Naive thymus-derived CD4-positive, alpha-beta T cell (primary cell): Measurements from ENCODE around the gene RPP25L. TPM values are rescaled to one million over a fixed set of nuclear protein-coding genes. Genes with fewer than 3 reads are reported as not detected.

Source experiments
- ATAC-seq: fragments of 150-1000 bp; cut with Tn5 transposase; 2 replicates; pipeline ENCODE4 v1.10.0; 2021; ENCODE audit warnings: mild to moderate bottlenecking, moderate library complexity
- CTCF ChIA-PET: fragments of 350-600 bp; sonication (Branson Sonifier 250); formaldehyde crosslinking; loops from one replicate; lab custom pipeline; 2021; ENCODE audit warnings: antibody characterized with exemption; lab: Charles Lee
- POLR2A ChIA-PET: fragments of 350-600 bp; sonication (Branson Sonifier 250); formaldehyde crosslinking; loops from one replicate; lab custom pipeline; 2021; ENCODE audit warnings: antibody characterized with exemption, inconsistent platforms; lab: Charles Lee
- DNase-seq, 9 donors: peaks; one replicate each; pipeline versions ENCODE4 v3.0.0 to v3.0.0-alpha.2; 2020 to 2022; ENCODE audit warnings: mixed read lengths in 1 of 9
- H3K27ac ChIP-seq: one replicate; pipeline ENCODE4 v1.7.0; 2013; ENCODE audit warnings: mild to moderate bottlenecking, low read depth, low read length, moderate library complexity
- H3K27me3 ChIP-seq, 2 donors: one replicate each; pipeline ENCODE4 v1.7.0; 2013; ENCODE audit warnings: low read length in 2 of 2, mild to moderate bottlenecking in 2 of 2, moderate library complexity in 2 of 2; ENCODE audit not compliant: control insufficient read depth in 2 of 2, insufficient read depth in 2 of 2
- H3K36me3 ChIP-seq, 3 experiments: 1 replicate in 2 of 3; 2 replicates in 1 of 3; pipeline ENCODE4 v1.7.0; 2013; ENCODE audit warnings: low read length in 3 of 3, mild to moderate bottlenecking in 3 of 3, moderate library complexity in 1 of 3; ENCODE audit not compliant: insufficient read depth in 3 of 3, control insufficient read depth in 2 of 3
- H3K4me1 ChIP-seq, 2 donors: one replicate each; pipeline ENCODE4 v1.7.0; 2013; ENCODE audit warnings: low read length in 2 of 2, mild to moderate bottlenecking in 2 of 2, moderate library complexity in 1 of 2; ENCODE audit not compliant: control insufficient read depth in 2 of 2, insufficient read depth in 2 of 2
- H3K4me3 ChIP-seq: 2 replicates; pipeline ENCODE4 v1.7.0; 2013; ENCODE audit warnings: mild to moderate bottlenecking, low read length
- H3K9me3 ChIP-seq, 3 experiments: 1 replicate in 2 of 3; 2 replicates in 1 of 3; pipeline ENCODE4 v1.7.0; 2013; ENCODE audit warnings: low read length in 3 of 3; ENCODE audit not compliant: control insufficient read depth in 2 of 3
- H3K27ac Mint-ChIP-seq, 9 donors: one replicate each; pipeline ENCODE4 v1.8.0; 2020 to 2022; ENCODE audit warnings: mixed read lengths in 9 of 9, mild to moderate bottlenecking in 8 of 9, moderate library complexity in 5 of 9, inconsistent platforms in 2 of 9
- H3K27me3 Mint-ChIP-seq, 5 donors: one replicate each; pipeline ENCODE4 v1.8.0; 2021 to 2022; ENCODE audit warnings: mixed read lengths in 5 of 5, mild to moderate bottlenecking in 1 of 5
- H3K36me3 Mint-ChIP-seq, 5 donors: one replicate each; pipeline ENCODE4 v1.8.0; 2020 to 2022; ENCODE audit warnings: mixed read lengths in 5 of 5, mild to moderate bottlenecking in 3 of 5, inconsistent platforms in 1 of 5
- H3K4me1 Mint-ChIP-seq, 7 donors: one replicate each; pipeline ENCODE4 v1.8.0; 2020 to 2022; ENCODE audit warnings: mixed read lengths in 7 of 7, mild to moderate bottlenecking in 3 of 7, inconsistent platforms in 1 of 7
- H3K4me3 Mint-ChIP-seq, 10 donors: one replicate each; pipeline ENCODE4 v1.8.0; 2020 to 2022; ENCODE audit warnings: mild to moderate bottlenecking in 10 of 10, mixed read lengths in 10 of 10, moderate library complexity in 6 of 10, inconsistent platforms in 2 of 10
- H3K9me3 Mint-ChIP-seq, 11 donors: one replicate each; pipeline ENCODE4 v1.8.0; 2020 to 2022; ENCODE audit warnings: mixed read lengths in 11 of 11, mild to moderate bottlenecking in 4 of 11, inconsistent platforms in 1 of 11, moderate library complexity in 1 of 11
- intact Hi-C, 2 donors: fragments of 100-400 bp; cut with micrococcal nuclease; formaldehyde crosslinking; loops; one replicate each; pipeline ENCODE4 v1.15.1; 2023
- polyA plus RNA-seq, 2 donors: library from polyadenylated mRNA; unstranded; fragments of 300-500 nt; fragmentation: Illumina TruSeq; gene quantifications; one replicate each; pipeline ENCODE4 v1.2.3, GENCODE V29; 2021
- total RNA-seq, 6 experiments: library from RNA in 5 of 6; stranded (reverse) in 5 of 6; gene quantifications; 1 replicate in 5 of 6; 2 replicates in 1 of 6; pipeline ENCODE4 v1.2.3 and lab custom pipeline; 2021 to 2026

The RPP25L gene
- total and polyA plus RNA-seq, 7 experiments from 2014 or later: 8.8 to 58.2 (median 26.7) TPM

DNA sequence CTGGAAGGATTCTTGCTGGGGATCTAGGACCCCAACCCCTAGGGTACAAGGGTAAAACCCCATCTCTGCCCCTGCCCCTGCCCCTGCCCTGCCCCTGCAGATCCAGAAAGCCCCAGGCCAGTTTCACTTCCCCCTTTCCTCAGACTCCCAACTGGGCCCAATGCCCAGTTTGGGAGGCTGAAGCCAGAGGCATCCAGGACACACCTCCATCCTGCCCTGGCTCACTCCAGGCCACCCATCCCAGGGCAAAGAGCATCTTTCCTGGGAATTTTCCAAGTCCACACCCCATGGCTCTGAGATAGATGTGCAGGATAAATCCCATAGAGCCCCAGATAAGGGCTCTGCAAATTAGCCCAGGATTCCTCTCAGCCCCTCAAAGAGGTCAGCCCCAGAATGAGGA is 39.8 kb downstream of the RPP25L start:
- Mint-ChIP-seq H3K9me3 (no peaks in the 10 kb centered on the region), H3K4me1 (peaks cover 0 to 2% (median 1%) of the 10 kb centered on the region in 7 donors), H3K36me3 (no peaks in the 10 kb centered on the region), H3K27me3 (peaks cover 23 to 38% (median 30%) of the 10 kb centered on the region in 5 donors), H3K27ac (no peak overlapping the region), H3K4me3 (no peak overlapping the region)
- no peak overlapping the region for H3K27ac ChIP-seq
- DNase-seq: no peak
- H3K27me3 ChIP-seq: peaks cover 0 to 3% of the 10 kb centered on the region in 2 donors
- CTCF ChIA-PET: no interaction called here
- H3K4me3 ChIP-seq: no peak overlapping the region
- POLR2A ChIA-PET: no interaction called here
- no peaks in the 10 kb centered on the region for H3K36me3 ChIP-seq
- H3K9me3 ChIP-seq: no peaks in the 10 kb centered on the region
- H3K4me1 ChIP-seq: no peaks in the 10 kb centered on the region
- no peak for ATAC-seq
- intact Hi-C loops: no loop called here

DNA sequence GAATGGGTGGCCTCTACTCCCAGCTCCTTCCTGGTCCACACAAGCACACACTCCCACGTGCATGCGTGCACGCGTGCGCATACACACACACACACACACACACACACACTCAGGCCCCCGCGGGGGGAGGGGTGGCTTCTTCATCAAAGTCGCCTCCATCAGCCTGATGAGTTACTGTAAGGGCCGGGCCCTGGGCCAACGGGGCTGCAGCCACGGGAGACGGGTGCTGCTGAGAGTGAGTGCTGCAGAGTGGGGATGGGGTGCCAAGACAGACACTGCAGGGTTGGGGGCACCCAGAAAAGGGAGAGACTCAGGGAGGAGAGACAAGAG is 40.5 kb downstream of the RPP25L start:
- no peak for DNase-seq
- no peaks in the 10 kb centered on the region for H3K9me3 Mint-ChIP-seq
- CTCF ChIA-PET: no interaction called here
- no peak overlapping the region for H3K4me3 Mint-ChIP-seq
- intact Hi-C loops: no loop called here
- Histone ChIP-seq H3K27me3 (peaks cover 0 to 3% of the 10 kb centered on the region in 2 donors), H3K4me1 (no peaks in the 10 kb centered on the region), H3K36me3 (no peaks in the 10 kb centered on the region), H3K4me3 (no peak overlapping the region), H3K27ac (no peak overlapping the region), H3K9me3 (no peaks in the 10 kb centered on the region)
- H3K4me1 Mint-ChIP-seq: peaks cover 0 to 2% (median 0%) of the 10 kb centered on the region in 7 donors
- no peaks in the 10 kb centered on the region for H3K36me3 Mint-ChIP-seq
- ATAC-seq: no peak
- POLR2A ChIA-PET: no interaction called here
- H3K27me3 Mint-ChIP-seq: peaks cover 18 to 41% (median 31%) of the 10 kb centered on the region in 5 donors
- no peak overlapping the region for H3K27ac Mint-ChIP-seq

DNA sequence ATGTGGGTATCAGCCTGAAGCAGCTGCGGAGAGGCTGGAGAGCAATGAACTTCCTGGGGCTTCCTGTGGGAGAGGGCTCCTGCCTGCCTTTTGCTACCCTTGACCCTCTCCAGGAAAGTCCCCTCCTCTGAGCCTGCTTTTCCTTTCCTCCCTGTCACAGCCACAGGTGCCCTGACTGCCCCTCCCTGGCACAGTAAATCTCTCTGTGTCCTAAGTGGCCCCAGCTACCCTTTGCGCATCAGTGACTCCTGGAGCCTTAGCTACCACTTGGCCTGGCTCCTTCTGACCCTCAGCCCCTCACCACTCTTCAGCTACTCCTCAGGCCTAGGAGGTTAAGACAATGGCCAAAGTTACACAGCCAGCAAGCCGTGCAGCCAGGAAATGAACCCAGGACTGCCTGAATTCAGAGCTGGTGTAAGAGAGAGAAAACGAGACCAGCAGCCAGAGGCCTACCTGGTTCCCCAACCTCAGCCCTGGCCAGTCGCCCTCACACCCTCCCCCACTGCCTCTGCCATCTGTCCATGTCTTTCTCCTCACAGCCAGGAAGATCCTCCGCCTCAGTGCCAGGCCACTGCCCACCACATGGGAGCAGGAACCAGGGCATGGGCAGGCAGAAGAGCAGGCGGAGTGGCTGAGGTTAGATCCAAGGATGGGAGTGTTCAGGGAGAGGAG is 41.0 kb downstream of the RPP25L start:
- no peaks in the 10 kb centered on the region for H3K9me3 Mint-ChIP-seq
- Histone ChIP-seq H3K27me3 (peaks cover 0 to 3% of the 10 kb centered on the region in 2 donors), H3K27ac (no peak overlapping the region), H3K36me3 (no peaks in the 10 kb centered on the region), H3K4me3 (no peak overlapping the region), H3K4me1 (no peaks in the 10 kb centered on the region), H3K9me3 (no peaks in the 10 kb centered on the region)
- peaks cover 13 to 36% (median 26%) of the 10 kb centered on the region in 5 donors for H3K27me3 Mint-ChIP-seq
- POLR2A ChIA-PET: no interaction called here
- no peak overlapping the region for H3K27ac Mint-ChIP-seq
- CTCF ChIA-PET: no interaction called here
- DNase-seq (no peak), ATAC-seq (no peak)
- peaks cover 0 to 2% (median 0%) of the 10 kb centered on the region in 7 donors for H3K4me1 Mint-ChIP-seq
- H3K36me3 Mint-ChIP-seq: no peaks in the 10 kb centered on the region
- intact Hi-C loops: no loop called here
- no peak overlapping the region for H3K4me3 Mint-ChIP-seq

DNA sequence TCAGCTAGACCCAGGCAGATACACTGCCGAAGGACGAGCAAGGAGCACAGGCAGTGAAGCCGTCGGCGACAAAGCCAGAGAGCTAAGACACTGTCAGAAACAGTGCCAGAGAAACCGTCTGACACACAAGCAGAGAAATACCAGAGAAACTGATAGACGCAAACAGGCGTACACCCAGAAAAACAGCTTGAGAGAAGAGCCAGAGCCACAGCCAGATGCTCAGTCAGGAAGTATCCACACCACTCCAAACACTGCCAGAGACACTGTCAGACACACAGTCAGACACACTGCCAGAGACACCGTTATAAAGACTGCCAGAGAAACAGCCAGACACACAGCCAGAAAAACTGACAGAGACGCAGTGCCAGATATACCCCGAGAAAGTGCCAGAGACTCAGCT is 41.5 kb downstream of the RPP25L start:
- ChIA-PET POLR2A (no interaction called here), CTCF (no interaction called here)
- Mint-ChIP-seq H3K27ac (no peak overlapping the region), H3K4me3 (no peak overlapping the region), H3K4me1 (peaks cover 0 to 2% (median 0%) of the 10 kb centered on the region in 7 donors), H3K27me3 (peaks cover 10 to 32% (median 23%) of the 10 kb centered on the region in 5 donors), H3K9me3 (no peaks in the 10 kb centered on the region), H3K36me3 (no peaks in the 10 kb centered on the region)
- no peaks in the 10 kb centered on the region for H3K9me3 ChIP-seq
- no peak for ATAC-seq
- no peak for DNase-seq
- peaks cover 0 to 3% of the 10 kb centered on the region in 2 donors for H3K27me3 ChIP-seq
- intact Hi-C loops: no loop called here
- no peaks in the 10 kb centered on the region for H3K36me3 ChIP-seq
- H3K4me1 ChIP-seq: no peaks in the 10 kb centered on the region
- H3K4me3 ChIP-seq: no peak overlapping the region
- no peak overlapping the region for H3K27ac ChIP-seq

DNA sequence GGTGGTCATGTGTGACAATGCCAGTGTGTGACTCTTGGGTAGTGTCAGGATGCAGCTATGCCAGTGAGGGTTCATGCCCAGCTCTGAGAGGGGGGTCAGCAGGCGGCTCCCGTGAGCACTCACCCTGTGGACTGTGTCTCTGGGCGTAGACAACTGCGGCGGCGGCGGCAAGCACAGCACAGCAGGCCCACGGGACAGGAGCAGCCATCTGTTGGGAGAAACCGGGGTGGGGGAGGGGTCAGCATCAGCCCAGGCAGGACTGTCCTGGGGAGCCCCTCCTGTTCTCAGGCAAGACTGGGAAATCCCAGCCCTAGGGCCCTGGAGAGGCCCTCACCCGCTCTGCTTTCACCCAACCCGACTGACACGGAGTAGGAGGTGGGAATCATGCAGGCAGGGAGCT is 43.1 kb downstream of the RPP25L start:
- DNase-seq: no peak
- ChIA-PET POLR2A (no interaction called here), CTCF (no interaction called here)
- H3K4me1 ChIP-seq: no peaks in the 10 kb centered on the region
- H3K27ac ChIP-seq: no peak overlapping the region
- H3K4me3 Mint-ChIP-seq: no peak overlapping the region
- H3K9me3 ChIP-seq: no peaks in the 10 kb centered on the region
- no peak for ATAC-seq
- intact Hi-C loops: no loop called here
- peaks cover 8 to 39% (median 31%) of the 10 kb centered on the region in 5 donors for H3K27me3 Mint-ChIP-seq
- peaks cover 0 to 3% of the 10 kb centered on the region in 2 donors for H3K27me3 ChIP-seq
- no peaks in the 10 kb centered on the region for H3K9me3 Mint-ChIP-seq
- H3K27ac Mint-ChIP-seq: no peak overlapping the region
- no peaks in the 10 kb centered on the region for H3K36me3 Mint-ChIP-seq
- no peaks in the 10 kb centered on the region for H3K36me3 ChIP-seq
- H3K4me1 Mint-ChIP-seq: no peaks in the 10 kb centered on the region
- H3K4me3 ChIP-seq: no peak overlapping the region

DNA sequence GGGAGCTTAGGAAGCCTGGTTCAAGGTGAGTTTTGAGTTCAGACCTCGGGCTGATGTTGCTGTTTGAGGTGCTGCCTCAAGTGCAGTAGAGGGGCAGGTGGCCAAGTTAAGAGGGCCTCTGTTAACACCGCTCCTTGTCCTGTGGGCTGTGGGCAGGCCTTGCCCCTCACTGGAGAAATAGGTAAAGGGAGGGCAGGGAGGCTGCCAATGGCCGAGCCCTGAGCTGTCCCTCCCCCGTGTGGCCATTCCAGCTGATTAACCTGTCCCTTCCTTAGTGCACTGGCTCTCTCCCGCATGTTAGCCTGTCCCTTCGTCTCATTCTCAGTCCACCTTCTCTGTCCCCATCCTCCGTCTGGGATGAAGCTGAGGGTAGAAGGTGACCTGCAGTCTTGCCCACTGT is 43.8 kb downstream of the RPP25L start:
- Mint-ChIP-seq H3K27ac (no peak overlapping the region), H3K4me1 (no peaks in the 10 kb centered on the region), H3K9me3 (peaks cover 0 to under 1% (median 0%) of the 10 kb centered on the region in 11 donors), H3K4me3 (no peak overlapping the region), H3K36me3 (no peaks in the 10 kb centered on the region), H3K27me3 (peaks cover 11 to 40% (median 34%) of the 10 kb centered on the region in 5 donors)
- Histone ChIP-seq H3K36me3 (no peaks in the 10 kb centered on the region), H3K27ac (no peak overlapping the region), H3K9me3 (no peaks in the 10 kb centered on the region), H3K4me1 (no peaks in the 10 kb centered on the region), H3K27me3 (no peaks in the 10 kb centered on the region), H3K4me3 (no peak overlapping the region)
- intact Hi-C loops: no loop called here
- DNase-seq: no peak
- CTCF ChIA-PET: no interaction called here
- POLR2A ChIA-PET: no interaction called here
- no peak for ATAC-seq

DNA sequence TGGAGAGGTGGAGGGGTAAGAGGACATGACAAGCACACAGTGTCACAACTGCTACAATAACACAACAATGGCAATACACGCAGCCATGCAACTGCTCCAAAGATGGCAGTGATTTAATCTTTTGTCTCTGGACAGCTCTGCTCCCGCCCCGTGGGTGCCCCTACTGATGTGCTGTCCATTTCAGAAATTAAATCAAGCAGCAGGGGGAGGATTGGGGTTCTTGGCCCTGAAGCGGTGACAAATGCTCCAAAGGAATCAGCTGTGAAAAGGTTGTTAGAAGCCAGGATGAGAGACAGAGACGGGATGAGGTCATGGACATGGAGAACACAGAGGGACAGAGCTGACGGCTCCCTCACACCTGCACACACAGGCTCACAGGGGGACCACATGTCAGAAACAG is 44.9 kb downstream of the RPP25L start:
- Mint-ChIP-seq H3K4me3 (no peak overlapping the region), H3K4me1 (no peaks in the 10 kb centered on the region), H3K27ac (no peak overlapping the region), H3K36me3 (no peaks in the 10 kb centered on the region), H3K9me3 (peaks cover 0 to 9% (median 0%) of the 10 kb centered on the region in 11 donors), H3K27me3 (peaks cover 13 to 40% (median 29%) of the 10 kb centered on the region in 5 donors)
- Histone ChIP-seq H3K9me3 (peaks cover 0 to 4% (median 0%) of the 10 kb centered on the region in 3 experiments), H3K4me3 (no peak overlapping the region), H3K4me1 (no peaks in the 10 kb centered on the region), H3K27ac (no peak overlapping the region), H3K27me3 (no peaks in the 10 kb centered on the region), H3K36me3 (no peaks in the 10 kb centered on the region)
- ChIA-PET CTCF (no interaction called here), POLR2A (no interaction called here)
- ATAC-seq (no peak), DNase-seq (no peak)
- intact Hi-C loops: no loop called here
